GM23248 (cell line): ENCODE data around the gene TTN. TPM values are rescaled to one million over a fixed set of nuclear protein-coding genes. Genes with fewer than 3 reads are reported as not detected.
"Not testable (repeated sequence)": the region's sequence is repeated elsewhere in the genome, so short reads cannot be mapped to it uniquely, and the experiment has no call there.

ENCODE experiments used
- DNase-seq: peaks from one replicate; pipeline ENCODE4 v3.0.0-alpha.2; 2015
- H2AFZ ChIP-seq: fragments of 200-600 bp; sonication (generic); 2 replicates; pipeline ENCODE4 v1.6.1; 2016; ENCODE audit warnings: antibody characterized with exemption
- H3F3A ChIP-seq: fragments of 200-600 bp; sonication (generic); 2 replicates; pipeline ENCODE4 v1.6.1; 2016; ENCODE audit warnings: mild to moderate bottlenecking, antibody characterized with exemption, mixed run types; ENCODE audit not compliant: insufficient read depth
- H3K27ac ChIP-seq: fragments of 200-600 bp; sonication (generic); 2 replicates; pipeline ENCODE4 v1.5.1; 2016; ENCODE audit warnings: mild to moderate bottlenecking
- H3K27me3 ChIP-seq: fragments of 200-600 bp; sonication (generic); replicated peaks from 2 replicates; pipeline ENCODE4 v1.6.1; 2016; ENCODE audit warnings: mild to moderate bottlenecking; ENCODE audit not compliant: insufficient read depth
- H3K36me3 ChIP-seq: fragments of 200-600 bp; sonication (generic); 2 replicates; pipeline ENCODE4 v1.6.1; 2016; ENCODE audit warnings: low read depth, mild to moderate bottlenecking
- H3K4me1 ChIP-seq: fragments of 200-600 bp; sonication (generic); 2 replicates; pipeline ENCODE4 v1.6.1; 2016; ENCODE audit warnings: mild to moderate bottlenecking; ENCODE audit not compliant: insufficient read depth
- H3K4me2 ChIP-seq: fragments of 200-600 bp; sonication (generic); one replicate; pipeline ENCODE4 v1.6.1; 2016; ENCODE audit warnings: mild to moderate bottlenecking; ENCODE audit not compliant: unreplicated experiment
- H3K4me3 ChIP-seq: fragments of 200-600 bp; sonication (generic); 2 replicates; pipeline ENCODE4 v1.5.1; 2016; ENCODE audit warnings: mild to moderate bottlenecking
- H3K79me2 ChIP-seq: fragments of 200-600 bp; sonication (generic); 2 replicates; pipeline ENCODE4 v1.6.1; 2016; ENCODE audit warnings: mild to moderate bottlenecking; ENCODE audit not compliant: insufficient read depth
- H3K9ac ChIP-seq: fragments of 200-600 bp; sonication (generic); 2 replicates; pipeline ENCODE4 v1.6.1; 2016; ENCODE audit warnings: mild to moderate bottlenecking
- H3K9me2 ChIP-seq: fragments of 200-600 bp; sonication (generic); 2 replicates; pipeline ENCODE4 v1.6.1; 2016; ENCODE audit warnings: mixed run types, mild to moderate bottlenecking, moderate library complexity; ENCODE audit not compliant: insufficient read depth
- H3K9me3 ChIP-seq: fragments of 200-600 bp; sonication (generic); one replicate; pipeline ENCODE4 v1.6.1; 2017; ENCODE audit warnings: low read depth
- H4K20me1 ChIP-seq: fragments of 200-600 bp; sonication (generic); 2 replicates; pipeline ENCODE4 v1.6.0; 2016; ENCODE audit not compliant: insufficient read depth
- EZH2 ChIP-seq: fragments of 200-600 bp; sonication (generic); IDR thresholded peaks from 2 replicates; pipeline ENCODE4 v1.6.1; 2018; ENCODE audit warnings: antibody characterized with exemption, mild to moderate bottlenecking; ENCODE audit not compliant: insufficient read depth, poor library complexity, severe bottlenecking
- EZH2phosphoT487 ChIP-seq: fragments of 200-600 bp; sonication (generic); IDR thresholded peaks from 2 replicates; pipeline ENCODE4 v1.6.1; 2018; ENCODE audit warnings: antibody characterized with exemption, moderate library complexity, mild to moderate bottlenecking, low read depth; ENCODE audit not compliant: insufficient read depth
- WGBS, 2 experiments: methylation state at CpG; one replicate each; pipeline ENCODE4 v1.1.6; 2015 to 2017; ENCODE audit warnings: low lambda C conversion rate in 2 of 2, low coverage in 1 of 2; ENCODE audit errors: missing lambda C conversion rate in 2 of 2; 5-methylcytosine and 5-hydroxymethylcytosine counted together
- in situ Hi-C: fragments of 300-500 bp; cut with MboI; formaldehyde crosslinking; loops from 2 replicates; pipeline ENCODE4 v1.15.0; 2020
- polyA plus RNA-seq: library from polyadenylated mRNA; unstranded; fragments of >200 nt; fragmentation: Nextera tagmentation; extraction: Ambion mirVana; gene quantifications from 2 replicates; pipeline ENCODE4 v1.2.1, GENCODE V29; 2016
- total RNA-seq: library from RNA; depleted of rRNA; stranded (reverse); fragments of >200 nt; shearing (Covaris generic); gene quantifications from 2 replicates; pipeline ENCODE4 v1.2.3, GENCODE V29; 2014

Gene TTN
- total and polyA plus RNA-seq, 2 experiments from 2014 or later, result 0.13 TPM; not detected in 1

- no peak overlapping the region for H3K4me2 ChIP-seq
- in situ Hi-C loops, result no loop called here
- no peaks in the 10 kb centered on the region for H3K9me3 ChIP-seq
- no peak overlapping the region for H2AFZ ChIP-seq
- H3K4me3 ChIP-seq, result no peak overlapping the region
- WGBS, 2 experiments, result 58 to 63% methylated on average over 2 of the region's 2 CpGs
- DNase-seq, result peak; percentile 26
- H3F3A ChIP-seq, result no peaks in the 10 kb centered on the region
- H3K9ac ChIP-seq, result no peak overlapping the region
- H3K27ac ChIP-seq, result no peak overlapping the region
- H3K36me3 ChIP-seq, result no peaks in the 10 kb centered on the region; the same call in 1 of the 2 replicates
- peaks cover 97% of the 10 kb centered on the region for H3K79me2 ChIP-seq
- 0 out of 2 replicates have a peak, but pooled peaks cover under 1% of the 10 kb centered on the region for H3K9me2 ChIP-seq
- H4K20me1 ChIP-seq, result no peaks in the 10 kb centered on the region
- peaks cover 18% of the 10 kb centered on the region for H3K4me1 ChIP-seq
- TF ChIP-seq EZH2 (no peak), EZH2phosphoT487 (no peak)
- H3K27me3 ChIP-seq, result no peaks in the 10 kb centered on the region
These were observed 278.0 kb downstream of the TTN start for GRCh38 chr2:178529194-178529593.

DNA sequence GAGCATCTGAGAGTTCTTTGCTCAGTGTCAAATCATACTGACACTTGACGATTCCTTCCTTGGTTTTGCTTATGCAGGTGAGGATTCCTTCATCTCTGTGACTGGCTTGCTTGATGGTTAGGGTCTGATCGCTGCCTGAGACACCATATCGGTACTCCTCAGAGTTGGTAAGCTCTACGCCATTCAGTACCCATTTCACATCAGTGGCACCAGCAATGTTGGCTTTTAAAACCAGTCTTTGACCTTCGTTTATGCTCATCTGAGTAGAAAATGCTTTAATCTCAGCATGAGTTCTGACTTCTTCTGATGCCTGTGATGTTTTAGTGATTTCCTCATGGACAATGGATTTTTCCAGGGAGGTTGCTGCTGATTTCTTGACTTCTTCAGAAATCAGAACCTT is 278.6 kb downstream of the TTN start:
- peaks cover 18% of the 10 kb centered on the region for H3K4me1 ChIP-seq
- H3K9me2 ChIP-seq, result no peaks in the 10 kb centered on the region
- H3K9ac ChIP-seq, result no peak overlapping the region
- H3K79me2 ChIP-seq, result peaks cover 97% of the 10 kb centered on the region
- no peak overlapping the region for H3K4me2 ChIP-seq
- WGBS, 2 experiments, result 96 to 97% methylated on average over 5 of the region's 5 CpGs
- no peak overlapping the region for H3K4me3 ChIP-seq
- H3F3A ChIP-seq, result no peaks in the 10 kb centered on the region
- H3K36me3 ChIP-seq, result no peaks in the 10 kb centered on the region
- in situ Hi-C loops, result no loop called here
- no peak overlapping the region for H2AFZ ChIP-seq
- H3K27ac ChIP-seq, result no peak overlapping the region
- no peaks in the 10 kb centered on the region for H4K20me1 ChIP-seq
- H3K27me3 ChIP-seq, result no peaks in the 10 kb centered on the region
- H3K9me3 ChIP-seq, result no peaks in the 10 kb centered on the region
- no peak for DNase-seq
- TF ChIP-seq EZH2phosphoT487 (no peak), EZH2 (no peak)

- Histone ChIP-seq H3K4me1 (peaks cover 18% of the 10 kb centered on the region), H3K4me3 (no peak overlapping the region), H3K9me2 (no peaks in the 10 kb centered on the region), H3F3A (peaks cover 2% of the 10 kb centered on the region; the same call in 1 of the 2 replicates), H3K9me3 (no peaks in the 10 kb centered on the region), H3K27me3 (no peaks in the 10 kb centered on the region), H3K36me3 (no peaks in the 10 kb centered on the region), H4K20me1 (no peaks in the 10 kb centered on the region), H3K79me2 (peaks cover 92% of the 10 kb centered on the region), H3K9ac (no peak overlapping the region), H2AFZ (no peak overlapping the region), H3K27ac (no peak overlapping the region), H3K4me2 (no peak overlapping the region)
- no peak for DNase-seq
- in situ Hi-C loops, result no loop called here
- WGBS, 2 experiments, result 15 to 26% methylated on average over 2 of the region's 2 CpGs
- no peak for TF ChIP-seq EZH2phosphoT487
- no peak for TF ChIP-seq EZH2
These were observed 279.6 kb downstream of the TTN start for GRCh38 chr2:178527592-178527991.

- Histone ChIP-seq H3K79me2 (peaks cover 79% of the 10 kb centered on the region), H3K27me3 (no peaks in the 10 kb centered on the region), H3K4me2 (no peak overlapping the region), H3K36me3 (no peaks in the 10 kb centered on the region), H3F3A (peaks cover 13% of the 10 kb centered on the region; the same call in 1 of the 2 replicates), H3K4me1 (peaks cover 18% of the 10 kb centered on the region), H4K20me1 (no peaks in the 10 kb centered on the region), H3K27ac (no peak overlapping the region), H3K9ac (no peak overlapping the region), H3K9me2 (no peaks in the 10 kb centered on the region), H2AFZ (no peak overlapping the region), H3K4me3 (no peak overlapping the region), H3K9me3 (no peaks in the 10 kb centered on the region)
- TF ChIP-seq EZH2 (no peak), EZH2phosphoT487 (no peak)
- 88 to 90% methylated on average over 4 of the region's 4 CpGs for WGBS, 2 experiments
- in situ Hi-C loops, result no loop called here
- DNase-seq, result no peak
These were observed 281.0 kb downstream of the TTN start for GRCh38 chr2:178526256-178526655.

GRCh38 chr2:178525460-178525859 is 281.8 kb downstream of the TTN start:
- in situ Hi-C loops, result not testable (repeated sequence)
- peaks cover 71% of the 10 kb centered on the region for H3K79me2 ChIP-seq

DNA sequence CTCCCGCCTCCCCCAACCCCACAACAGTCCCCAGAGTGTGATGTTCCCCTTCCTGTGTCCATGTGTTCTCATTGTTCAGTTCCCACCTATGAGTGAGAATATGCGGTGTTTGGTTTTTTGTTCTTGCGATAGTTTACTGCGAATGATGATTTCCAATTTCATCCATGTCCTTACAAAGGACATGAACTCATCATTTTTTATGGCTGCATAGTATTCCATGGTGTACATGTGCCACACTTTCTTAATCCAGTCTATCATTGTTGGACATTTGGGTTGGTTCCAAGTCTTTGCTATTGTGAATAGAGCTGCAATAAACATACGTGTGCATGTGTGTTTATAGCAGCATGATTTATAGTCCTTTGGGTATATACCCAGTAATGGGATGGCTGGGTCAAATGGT is 282.2 kb downstream of the TTN start:
- H3K27me3 ChIP-seq, H3K4me2 ChIP-seq, H2AFZ ChIP-seq, DNase-seq, H3K36me3 ChIP-seq, H3K9me3 ChIP-seq, in situ Hi-C loops, H4K20me1 ChIP-seq, H3K4me3 ChIP-seq, H3K9ac ChIP-seq, H3K27ac ChIP-seq, H3K9me2 ChIP-seq: not testable (repeated sequence)
- WGBS, 2 experiments, result 99 to 100% methylated on average over 4 to 5 of the region's 5 CpGs
- Histone ChIP-seq H3K79me2 (peaks cover 66% of the 10 kb centered on the region), H3F3A (peaks cover 25% of the 10 kb centered on the region; the same call in 1 of the 2 replicates), H3K4me1 (peaks cover 13% of the 10 kb centered on the region)

More at GRCh38 chr2:178525460-178525859, 281.8 kb downstream of the TTN start:
- H3K9me3 ChIP-seq, H3K9ac ChIP-seq, H3K4me3 ChIP-seq, H3K4me2 ChIP-seq, DNase-seq, H2AFZ ChIP-seq, H3K9me2 ChIP-seq, H3K27ac ChIP-seq, H3K36me3 ChIP-seq, H4K20me1 ChIP-seq, H3K27me3 ChIP-seq: not testable (repeated sequence)
- peaks cover 21% of the 10 kb centered on the region; the same call in 1 of the 2 replicates for H3F3A ChIP-seq
- 50 to 80% methylated on average over 1 of the region's 1 CpG for WGBS, 2 experiments
- peaks cover 17% of the 10 kb centered on the region for H3K4me1 ChIP-seq
